HCT116 (cell line): ENCODE data around the gene PTS. TPM values are rescaled to one million over a fixed set of nuclear protein-coding genes. Genes with fewer than 3 reads are reported as not detected.

Source experiments
- ATAC-seq: fragments of 200-7000 bp; cut with Tn5 transposase; 2 replicates; pipeline ENCODE4 v1.9.1; 2020; ENCODE audit warnings: mild to moderate bottlenecking, moderate library complexity
- BruUV-seq: library from RNA; stranded (reverse); fragments of 400-500 nt; replicated peaks from 2 replicates; lab custom pipeline; 2021; lab: Mats Ljungman, UMichigan
- CTCF ChIA-PET: fragments of 300-600 bp; sonication (Branson Sonifier 250); formaldehyde crosslinking; loops from one replicate; lab custom pipeline; 2021; ENCODE audit warnings: antibody characterized with exemption; lab: Charles Lee
- POLR2A ChIA-PET: fragments of 300-600, 350-600 bp; sonication (Branson Sonifier 250); formaldehyde crosslinking; loops from one replicate; lab custom pipeline; 2021; ENCODE audit warnings: antibody characterized with exemption; lab: Charles Lee
- RAD21 ChIA-PET, 2 experiments: fragments of 300-600 bp; sonication (Branson Sonifier 250); formaldehyde crosslinking; loops; one replicate each; lab custom pipeline; 2023; ENCODE audit warnings: low total read pairs in 2 of 2; ENCODE audit not compliant: uncharacterized antibody in 2 of 2, unreplicated experiment in 2 of 2, low non-redundant PET in 1 of 2; lab: Charles Lee
- DNase-seq: peaks from one replicate; pipeline ENCODE4 v3.0.0-alpha.2; 2010; ENCODE audit warnings: low read depth, low spot score
- H2AFZ ChIP-seq: fragments of 200-600 bp; shearing (Covaris generic), sonication (generic); 2 replicates; pipeline ENCODE4 v1.6.1; 2017; ENCODE audit warnings: low read depth, mixed run types, mixed read lengths, antibody characterized with exemption, low read length; ENCODE audit not compliant: poor library complexity, severe bottlenecking
- H3K27ac ChIP-seq: 2 replicates; pipeline ENCODE4 v1.5.1; 2012; ENCODE audit warnings: low read depth, low read length
- H3K27me3 ChIP-seq: fragments of 200-600 bp; sonication (generic); 2 replicates; pipeline ENCODE4 v1.6.1; 2016; ENCODE audit warnings: mixed run types, low read length, mixed read lengths; ENCODE audit not compliant: insufficient read depth
- H3K36me3 ChIP-seq, 2 experiments: fragments of 200-500 bp in 1 of 2; fragments of 200-600 bp in 1 of 2; sonication (Bioruptor generic) in 1 of 2; sonication (generic) in 1 of 2; 2 replicates each; pipeline versions ENCODE4 v1.5.1 to v1.6.1; 2014 to 2016; ENCODE audit warnings: low read length in 2 of 2, inconsistent platforms in 1 of 2, mixed read lengths in 1 of 2, mixed run types in 1 of 2; ENCODE audit not compliant: insufficient read depth in 2 of 2, control insufficient read depth in 1 of 2
- H3K4me1 ChIP-seq, 2 experiments: fragments of 200-600 bp in 1 of 2; sonication (generic) in 1 of 2; 2 replicates each; pipeline versions ENCODE4 v1.5.1 to v1.6.1; 2012 to 2017; ENCODE audit warnings: low read length in 2 of 2, inconsistent platforms in 1 of 2, mild to moderate bottlenecking in 1 of 2, mixed read lengths in 1 of 2, mixed run types in 1 of 2, moderate library complexity in 1 of 2; ENCODE audit not compliant: insufficient read depth in 2 of 2, control insufficient read depth in 1 of 2
- H3K4me2 ChIP-seq: fragments of 200-600 bp; sonication (generic); 2 replicates; pipeline ENCODE4 v1.6.1; 2017; ENCODE audit warnings: mixed run types, low read length, mixed read lengths
- H3K4me3 ChIP-seq, 2 experiments: fragments of 200-600 bp in 1 of 2; sonication (generic) in 1 of 2; replicated peaks in 1 of 2; 2 replicates each; pipeline ENCODE4 v1.5.1; 2011 to 2016; ENCODE audit warnings: low read length in 2 of 2, control low read depth in 1 of 2, low read depth in 1 of 2, mild to moderate bottlenecking in 1 of 2, mixed read lengths in 1 of 2, mixed run types in 1 of 2
- H3K79me2 ChIP-seq: fragments of 200-600 bp; sonication (generic); 2 replicates; pipeline ENCODE4 v1.6.1; 2017; ENCODE audit warnings: mild to moderate bottlenecking, mixed run types, low read length, moderate library complexity, mixed read lengths; ENCODE audit not compliant: insufficient read depth
- H3K9ac ChIP-seq: fragments of 200-600 bp; sonication (generic); 2 replicates; pipeline ENCODE4 v1.6.1; 2016; ENCODE audit warnings: low read length, mixed read lengths
- H3K9me2 ChIP-seq: fragments of 200-600 bp; sonication (generic), shearing (Covaris generic); 2 replicates; pipeline ENCODE4 v1.6.1; 2017; ENCODE audit warnings: mixed run types, mild to moderate bottlenecking, moderate library complexity; ENCODE audit not compliant: insufficient read depth
- H3K9me3 ChIP-seq, 2 experiments: fragments of 200-500 bp in 1 of 2; fragments of 200-600 bp in 1 of 2; sonication (Bioruptor generic) in 1 of 2; sonication (generic) in 1 of 2; 2 replicates each; pipeline ENCODE4 v1.6.1; 2014 to 2017; ENCODE audit warnings: low read length in 2 of 2, mixed read lengths in 2 of 2, inconsistent platforms in 1 of 2, low read depth in 1 of 2, mild to moderate bottlenecking in 1 of 2, mixed run types in 1 of 2, moderate library complexity in 1 of 2; ENCODE audit not compliant: control insufficient read depth in 1 of 2, insufficient read depth in 1 of 2
- H4K20me1 ChIP-seq: fragments of 200-600 bp; sonication (generic), shearing (Covaris generic); 2 replicates; pipeline ENCODE4 v1.6.1; 2017; ENCODE audit warnings: mixed run types, mild to moderate bottlenecking, moderate library complexity; ENCODE audit not compliant: insufficient read depth
- MAX ChIP-seq: IDR thresholded peaks from 2 replicates; pipeline ENCODE4 v1.6.1; 2012
- ZBTB33 ChIP-seq: IDR thresholded peaks from 2 replicates; pipeline ENCODE4 v1.6.1; 2011; ENCODE audit warnings: mild to moderate bottlenecking, low read length, moderate library complexity; ENCODE audit not compliant: insufficient replicate concordance; ENCODE audit errors: extremely low read depth
- intact Hi-C: fragments of 100-400 bp; cut with micrococcal nuclease; formaldehyde crosslinking; loops from 2 replicates; pipeline ENCODE4 v1.10.0; 2022
- total RNA-seq: library from RNA; stranded (reverse); gene quantifications from one replicate; pipeline ENCODE4 v1.2.1, GENCODE V29; 2021; ENCODE audit not compliant: unreplicated experiment

PTS gene
- total RNA-seq, 1 experiment from 2014 or later, result 45.7 TPM

- Histone ChIP-seq H3K4me1 (peaks cover 0 to 5% of the 10 kb centered on the region in 2 experiments; a peak in 2 of 4 replicates), H3K9me2 (no peaks in the 10 kb centered on the region), H3K27ac (no peak overlapping the region), H4K20me1 (no peaks in the 10 kb centered on the region), H3K79me2 (no peaks in the 10 kb centered on the region), H3K4me3 (no peak overlapping the region), H3K9me3 (no peaks in the 10 kb centered on the region), H3K9ac (no peak overlapping the region), H3K36me3 (no peaks in the 10 kb centered on the region), H3K27me3 (no peaks in the 10 kb centered on the region), H2AFZ (no peak overlapping the region), H3K4me2 (no peak overlapping the region)
- POLR2A ChIA-PET, result no interaction called here
- CTCF ChIA-PET, result interaction anchor here (3.4 to 6.5 kb wide), 2 partner anchors 58 to 165 kb away, joined by 20 to 73 read pairs; no protein-coding TSS in a partner anchor
- RAD21 ChIA-PET, result no interaction called here
- BruUV-seq, result no TSS peak
- no peak for TF ChIP-seq ZBTB33
- intact Hi-C loops, result no loop called here
- ATAC-seq (no peak), DNase-seq (no peak)
Measured at GRCh38 chr11:112277941-112278340, 51.7 kb downstream of the PTS start.

- BruUV-seq, result no TSS peak
- intact Hi-C loops, result no loop called here
- Histone ChIP-seq H4K20me1 (no peaks in the 10 kb centered on the region), H3K27ac (no peak overlapping the region), H3K36me3 (no peaks in the 10 kb centered on the region), H3K4me3 (no peak overlapping the region), H3K9me3 (no peaks in the 10 kb centered on the region), H2AFZ (no peak overlapping the region), H3K4me2 (no peak overlapping the region), H3K9me2 (no peaks in the 10 kb centered on the region), H3K4me1 (peaks cover 0 to 5% of the 10 kb centered on the region in 2 experiments; a peak in 2 of 4 replicates), H3K27me3 (no peaks in the 10 kb centered on the region), H3K79me2 (no peaks in the 10 kb centered on the region), H3K9ac (no peak overlapping the region)
- no peak for TF ChIP-seq MAX
- ChIA-PET RAD21 (no interaction called here), CTCF (interaction anchor here (2.1 to 6.5 kb wide), 4 partner anchors 10 to 166 kb away, joined by 11 to 73 read pairs (median 16); partner anchors contain the start of gene PTS), POLR2A (interaction anchor here (0.6 kb wide), 1 partner anchor 220 kb away, joined by 3 read pairs; no protein-coding TSS in a partner anchor)
- DNase-seq (no peak), ATAC-seq (no peak)
Measured at GRCh38 chr11:112278803-112279202, 52.6 kb downstream of the PTS start.
